NCI-H2171 (cell line): ENCODE results near the gene PRICKLE4.
"Not testable (repeated sequence)": the region's sequence is repeated elsewhere in the genome, so short reads cannot be mapped to it uniquely, and the experiment has no call there.

Experiments
- DNase-seq: peaks from one replicate; lab custom pipeline; 2025; lab: John Stamatoyannopoulos, UW

The PRICKLE4 gene

GRCh38 chr6:41798901-41799558 is 18.4 kb downstream of the PRICKLE4 start:
- no peak for DNase-seq

- DNase-seq: no peak
Measured at GRCh38 chr6:41799559-41799911, 19.0 kb downstream of the PRICKLE4 start.

- DNase-seq: no peak
Measured at GRCh38 chr6:41801380-41801779, 20.8 kb downstream of the PRICKLE4 start.

GRCh38 chr6:41805830-41806774 is 25.5 kb downstream of the PRICKLE4 start:
- no peak for DNase-seq

- DNase-seq: no peak
Measured at GRCh38 chr6:41811095-41811494, 30.5 kb downstream of the PRICKLE4 start.

- not testable (repeated sequence) for DNase-seq
Measured at GRCh38 chr6:41811946-41812345, 31.4 kb downstream of the PRICKLE4 start.

GRCh38 chr6:41813469-41813868 is 32.9 kb downstream of the PRICKLE4 start:
- no peak for DNase-seq

- no peak for DNase-seq
Measured at GRCh38 chr6:41813956-41814355, 33.4 kb downstream of the PRICKLE4 start.

GRCh38 chr6:41814629-41815028 is 34.0 kb downstream of the PRICKLE4 start:
- DNase-seq: no peak

- DNase-seq: no peak
Measured at GRCh38 chr6:41815587-41815986, 35.0 kb downstream of the PRICKLE4 start.

GRCh38 chr6:41818271-41819054 is 37.9 kb downstream of the PRICKLE4 start:
- DNase-seq: no peak

- DNase-seq: no peak
Measured at GRCh38 chr6:41821266-41821665, 40.7 kb downstream of the PRICKLE4 start.

GRCh38 chr6:41822021-41822420 is 41.4 kb downstream of the PRICKLE4 start:
- no peak for DNase-seq

GRCh38 chr6:41823178-41823577 is 42.6 kb downstream of the PRICKLE4 start:
- DNase-seq: no peak

GRCh38 chr6:41824571-41825569 is 44.3 kb downstream of the PRICKLE4 start:
- no peak for DNase-seq

- DNase-seq: no peak
Measured at GRCh38 chr6:41826343-41827022, 45.9 kb downstream of the PRICKLE4 start.

- no peak for DNase-seq
Measured at GRCh38 chr6:41832263-41832662, 51.7 kb downstream of the PRICKLE4 start.

- DNase-seq: no peak
Measured at GRCh38 chr6:41836022-41836659, 55.6 kb downstream of the PRICKLE4 start.

- DNase-seq: no peak
Measured at GRCh38 chr6:41836660-41837052, 56.1 kb downstream of the PRICKLE4 start.
